GM12878 (cell line): ENCODE results near the gene C1GALT1. TPM values are rescaled to one million over a fixed set of nuclear protein-coding genes. Genes with fewer than 3 reads are reported as not detected.

ENCODE experiments used
- ATAC-seq: fragments of 200-7000 bp; cut with Tn5 transposase; 3 replicates; pipeline ENCODE4 v1.9.1; 2020; ENCODE audit warnings: mild to moderate bottlenecking, moderate library complexity
- BruUV-seq: library from RNA; stranded (reverse); fragments of 400-500 nt; replicated peaks from 2 replicates; lab custom pipeline; 2021; lab: Mats Ljungman, UMichigan
- CTCF ChIA-PET: fragments of 300-600 bp; sonication (Branson Sonifier 250); formaldehyde crosslinking; extraction: SDS; loops from one replicate; lab custom pipeline; 2021; ENCODE audit warnings: inconsistent platforms; lab: Yijun Ruan, JAX
- POLR2A ChIA-PET: fragments of 350-600 bp; formaldehyde crosslinking; extraction: SDS; loops from one replicate; lab custom pipeline; 2021; ENCODE audit warnings: inconsistent platforms; lab: Charles Lee
- RAD21 ChIA-PET: fragments of 300-600 bp; sonication (Branson Sonifier 250); formaldehyde crosslinking; loops from one replicate; lab custom pipeline; 2023; ENCODE audit warnings: antibody characterized with exemption; ENCODE audit not compliant: unreplicated experiment; lab: Charles Lee
- SMC1A ChIA-PET: fragments of 300-600 bp; sonication (Branson Sonifier 250); formaldehyde crosslinking; loops from one replicate; lab custom pipeline; 2023; ENCODE audit not compliant: unreplicated experiment, uncharacterized antibody; lab: Charles Lee
- DNase-seq: peaks from one replicate; pipeline ENCODE4 v3.0.0-alpha.2; 2011; ENCODE audit warnings: low read depth, low spot score
- FAIRE-seq: peaks from 3 replicates; lab custom pipeline; 2011; peaks lifted over from hg19 to GRCh38; lab: Jason Lieb, UNC
- H2AFZ ChIP-seq: 2 replicates; pipeline ENCODE4 v1.6.0; 2011; ENCODE audit warnings: low read depth, low read length, control low read depth; ENCODE audit not compliant: control insufficient read depth
- H3K27ac ChIP-seq: 2 replicates; pipeline ENCODE4 v1.5.1; 2011; ENCODE audit warnings: control low read depth; ENCODE audit not compliant: control insufficient read depth, insufficient read depth
- H3K27me3 ChIP-seq, 2 experiments: replicated peaks in 1 of 2; 2 replicates each; pipeline versions ENCODE4 v1.6.0 to v1.6.1; 2011; ENCODE audit warnings: low read length in 1 of 2; ENCODE audit not compliant: control insufficient read depth in 2 of 2, insufficient read depth in 2 of 2
- H3K36me3 ChIP-seq, 2 experiments: 2 replicates each; pipeline ENCODE4 v1.5.1; 2011; ENCODE audit warnings: low read length in 1 of 2; ENCODE audit not compliant: control insufficient read depth in 2 of 2, insufficient read depth in 2 of 2
- H3K4me1 ChIP-seq: 2 replicates; pipeline ENCODE4 v1.6.1; 2011; ENCODE audit warnings: mild to moderate bottlenecking, low read length, moderate library complexity, mixed read lengths; ENCODE audit not compliant: control insufficient read depth, insufficient read depth
- H3K4me2 ChIP-seq: 2 replicates; pipeline ENCODE4 v1.6.0; 2011; ENCODE audit warnings: control low read depth; ENCODE audit not compliant: control insufficient read depth, insufficient read depth
- H3K4me3 ChIP-seq: fragments of 200-600 bp; sonication (generic); 2 replicates; pipeline ENCODE4 v1.5.1; 2016
- H3K79me2 ChIP-seq: 2 replicates; pipeline ENCODE4 v1.6.0; 2011; ENCODE audit warnings: low read length; ENCODE audit not compliant: control insufficient read depth, insufficient read depth
- H3K9ac ChIP-seq: 2 replicates; pipeline ENCODE4 v1.8.0; 2011; ENCODE audit warnings: low read length, control low read depth, mixed read lengths; ENCODE audit not compliant: control insufficient read depth, insufficient read depth
- H3K9me3 ChIP-seq: replicated peaks from 3 replicates; pipeline ENCODE4 v1.5.1; 2011; ENCODE audit warnings: mild to moderate bottlenecking, low read length; ENCODE audit not compliant: control insufficient read depth, insufficient read depth
- H4K20me1 ChIP-seq: 2 replicates; pipeline ENCODE4 v1.6.0; 2011; ENCODE audit not compliant: control insufficient read depth, insufficient read depth
- BACH1 ChIP-seq: fragments of 450-650 bp; IDR thresholded peaks from 2 replicates; pipeline ENCODE4 v1.6.1; 2017; ENCODE audit warnings: mild to moderate bottlenecking, borderline replicate concordance
- BRCA1 ChIP-seq: IDR thresholded peaks from 2 replicates; pipeline ENCODE4 v1.6.1; 2011; ENCODE audit warnings: low read depth, low read length, improper control_type of control experiment
- CHD2 ChIP-seq: IDR thresholded peaks from 2 replicates; pipeline ENCODE4 v1.6.1; 2011; ENCODE audit warnings: low read depth, low read length, improper control_type of control experiment, borderline replicate concordance
- CTCF ChIP-seq, 3 experiments: IDR thresholded peaks in 2 of 3; conservative IDR thresholded peaks in 1 of 3; 2 replicates each; pipeline ENCODE4 v1.5.1; 2011; ENCODE audit warnings: low read depth in 3 of 3, low read length in 3 of 3, mild to moderate bottlenecking in 3 of 3, control low read depth in 2 of 3, moderate library complexity in 2 of 3, inconsistent platforms in 1 of 3, mixed read lengths in 1 of 3; ENCODE audit not compliant: control insufficient read depth in 2 of 3, insufficient read depth in 1 of 3; ENCODE audit errors: extremely low read depth in 1 of 3
- FOXK2 ChIP-seq: fragments of 450-650 bp; IDR thresholded peaks from 2 replicates; pipeline ENCODE4 v1.6.1; 2017; ENCODE audit warnings: mild to moderate bottlenecking, moderate library complexity
- HDAC6 ChIP-seq: fragments of 200-600 bp; sonication (generic); IDR thresholded peaks from one replicate; pipeline ENCODE4 v1.8.0; 2017; ENCODE audit warnings: antibody characterized with exemption; ENCODE audit not compliant: unreplicated experiment
- IKZF2 ChIP-seq, 2 experiments: fragments of 450-650 bp; IDR thresholded peaks; 2 replicates each; pipeline ENCODE4 v1.6.1; 2017; ENCODE audit warnings: mild to moderate bottlenecking in 2 of 2, moderate library complexity in 2 of 2
- MTA3 ChIP-seq: IDR thresholded peaks from 2 replicates; pipeline ENCODE4 v1.6.1; 2012; ENCODE audit warnings: low read length, inconsistent platforms, borderline replicate concordance
- MXI1 ChIP-seq: fragments of 150-350 bp; IDR thresholded peaks from 2 replicates; pipeline ENCODE4 v1.6.1; 2011; ENCODE audit warnings: low read depth, mild to moderate bottlenecking, inconsistent platforms, low read length, improper control_type of control experiment
- MYC ChIP-seq: IDR thresholded peaks from 2 replicates; pipeline ENCODE4 v1.6.1; 2011; ENCODE audit warnings: mild to moderate bottlenecking, low read length, moderate library complexity, inconsistent platforms; ENCODE audit not compliant: insufficient read depth, insufficient replicate concordance, insufficient read length, severe bottlenecking
- POU2F2 ChIP-seq: IDR thresholded peaks from 3 replicates; pipeline ENCODE4 v1.6.1; 2011; ENCODE audit warnings: low read depth, mild to moderate bottlenecking, low read length, borderline replicate concordance
- RAD21 ChIP-seq: IDR thresholded peaks from 2 replicates; pipeline ENCODE4 v1.6.1; 2011; ENCODE audit warnings: mild to moderate bottlenecking, low read depth, low read length, moderate library complexity; ENCODE audit not compliant: insufficient read depth
- RELA ChIP-seq: fragments of 450-650 bp; IDR thresholded peaks from 2 replicates; pipeline ENCODE4 v1.8.0; 2014; ENCODE audit warnings: borderline replicate concordance; ENCODE audit not compliant: partially characterized antibody
- SIN3A ChIP-seq: IDR thresholded peaks from 2 replicates; pipeline ENCODE4 v1.6.1; 2012; ENCODE audit warnings: low read depth, low read length, improper control_type of control experiment
- TARDBP ChIP-seq: IDR thresholded peaks from 2 replicates; pipeline ENCODE4 v1.6.1; 2016; ENCODE audit warnings: borderline replicate concordance
- TCF12 ChIP-seq: IDR thresholded peaks from 2 replicates; pipeline ENCODE4 v1.6.1; 2011; ENCODE audit warnings: low read depth, mild to moderate bottlenecking, low read length
- ZBTB4 ChIP-seq: fragments of 450-650 bp; formaldehyde crosslinking; IDR thresholded peaks from 2 replicates; pipeline ENCODE4 v1.4.0; 2022; ENCODE audit warnings: mild to moderate bottlenecking, moderate library complexity
- WGBS: methylation state at CpG from one replicate; pipeline ENCODE4 v1.1.6; 2016; ENCODE audit warnings: low lambda C conversion rate; ENCODE audit not compliant: insufficient replicate concordance, insufficient coverage; ENCODE audit errors: missing lambda C conversion rate; 5-methylcytosine and 5-hydroxymethylcytosine counted together
- in situ Hi-C: fragments of 300-500 bp; cut with MboI; formaldehyde crosslinking; loops from 9 replicates; pipeline ENCODE4 v1.14.3; 2018; ENCODE audit warnings: mixed read lengths
- intact Hi-C: fragments of 100-400 bp; cut with micrococcal nuclease; formaldehyde crosslinking; loops from one replicate; pipeline ENCODE4 v1.14.2; 2022; ENCODE audit not compliant: unreplicated experiment
- polyA plus RNA-seq, 11 experiments: library from polyadenylated mRNA; depleted of rRNA in 4 of 11; unstranded in 6 of 11; stranded (reverse) in 5 of 11; fragments of >200 nt; fragmentation: Nextera tagmentation in 4 of 11; fragmentation: Illumina TruSeq in 1 of 11; extraction: Ambion mirVana in 4 of 11; extraction: Trizol in 1 of 11; gene quantifications; 1 replicate in 1 of 11; 2 replicates in 10 of 11; pipeline versions ENCODE4 v1.2.1 to v1.2.3, GENCODE V29; 2011 to 2016; ENCODE audit warnings: inconsistent platforms in 2 of 11, missing spikeins in 2 of 11, low read depth in 1 of 11
- total RNA-seq, 4 experiments: library from RNA; depleted of rRNA in 3 of 4; stranded (reverse); fragments of >200 nt in 3 of 4; fragmentation: Illumina TruSeq in 1 of 4; extraction: Trizol in 1 of 4; gene quantifications; 2 replicates each; pipeline versions ENCODE4 v1.2.1 to v1.2.3, GENCODE V29; 2013 to 2021

C1GALT1 gene
- total and polyA plus RNA-seq, 10 of the 15 experiments (the other 5 are each of a cell fraction or from before 2014, with no cell fraction given) = 1.6 to 25.0 (median 8.5) TPM

- peaks cover 0 to 4% of the 10 kb centered on the region in 2 experiments; a peak in 1 of 4 replicates for H3K36me3 ChIP-seq
- ChIA-PET POLR2A (interaction anchor here (0.6 to 1.5 kb wide), 6 partner anchors 24 to 242 kb away, joined by 3 to 6 read pairs (median 4); no protein-coding TSS in a partner anchor), RAD21 (interaction anchor here (0.8 to 4.1 kb wide), 20 partner anchors 14 to 1114 kb away, joined by 3 to 34 read pairs (median 4); no protein-coding TSS in a partner anchor), SMC1A (interaction anchor here (0.6 to 2.6 kb wide), 32 partner anchors 9 to 1114 kb away, joined by 3 to 21 read pairs (median 4); no protein-coding TSS in a partner anchor), CTCF (interaction anchor here (0.5 to 4.6 kb wide), 47 partner anchors 20 to 1114 kb away, joined by 3 to 19 read pairs (median 3); no protein-coding TSS in a partner anchor)
- H3K27me3 ChIP-seq = no peaks in the 10 kb centered on the region
- intact Hi-C loops (loop anchor here (1.0 to 10.0 kb wide), 5 partner anchors 77 to 353 kb away; partner anchors contain the start of gene COL28A1), in situ Hi-C loops (no loop called here)
- H4K20me1 ChIP-seq = no peaks in the 10 kb centered on the region; the same call in 1 of the 2 replicates
- peak overlapping the region; percentile 81 for H3K4me3 ChIP-seq
- H3K9ac ChIP-seq = peak overlapping the region; percentile 83
- H2AFZ ChIP-seq = peak overlapping the region; percentile 97
- peak; percentile 75 for FAIRE-seq
- H3K4me2 ChIP-seq = peak overlapping the region; percentile 78
- peaks cover 9% of the 10 kb centered on the region for H3K4me1 ChIP-seq
- BruUV-seq = TSS peak; percentile 99
- peaks cover 31% of the 10 kb centered on the region for H3K79me2 ChIP-seq
- peak; percentile 68 for DNase-seq
- H3K9me3 ChIP-seq = no peaks in the 10 kb centered on the region
- peak overlapping the region; percentile 96 for H3K27ac ChIP-seq
- peak; percentile 50 for ATAC-seq
- WGBS = under 1% methylated on average over 12 of the region's 12 CpGs
- TF ChIP-seq POU2F2 (no peak), TARDBP (no peak), IKZF2 (IDR thresholded peaks at IDR 0.05) (peak in 1 of 2 experiments; percentile 44; a peak in 1 of 4 replicates), TCF12 (peak; percentile 59; the same call in 1 of the 2 replicates), CTCF (IDR thresholded peaks at IDR 0.05 in 2 of 3, conservative IDR thresholded peaks at IDR 0.05 in 1 of 3; ENCODE audit: control insufficient read depth in 2 of 3, extremely low read depth in 1 of 3, insufficient read depth in 1 of 3, low read depth in 3 of 3, low read length in 3 of 3) (peak in 2 of 3 experiments; percentile 10 to 57; a peak in 3 of 6 replicates), MXI1 (peak; percentile 9), RELA (no peak), ZBTB4 (no peak), MTA3 (0 out of 2 replicates have a peak, but pooled peaks have one; percentile 37), RAD21 (peak; percentile 65), CHD2 (no peak), SIN3A (no peak), HDAC6 (no peak), FOXK2 (no peak), MYC (no peak), BACH1 (no peak), BRCA1 (no peak)
Observed at GRCh38 chr7:7181519-7182155, 707 bp upstream of the C1GALT1 start.
